ENCODE results near the gene PRPH.

GRCh38 chr12:49294086-49294803, 702 bp upstream of the PRPH start:
- TF ChIP-seq CTCF (IDR thresholded peaks at IDR 0.05) (no peak), EZH2 (IDR thresholded peaks at IDR 0.05; ENCODE audit: borderline replicate concordance, insufficient read depth, low read depth, low read length, poor library complexity, severe bottlenecking) (no peak)
